H9 (cell line): Measurements from ENCODE around the gene AKR1E2. TPM values are rescaled to one million over a fixed set of nuclear protein-coding genes. Genes with fewer than 3 reads are reported as not detected.

Source experiments
- DNase-seq: peaks from one replicate; pipeline ENCODE4 v3.0.0-alpha.2; 2017
- H2AFZ ChIP-seq: one replicate; pipeline ENCODE4 v1.6.1; 2013; ENCODE audit warnings: mild to moderate bottlenecking, low read length, control low read depth, moderate library complexity
- H2AK5ac ChIP-seq: 2 replicates; pipeline ENCODE4 v1.6.1; 2013; ENCODE audit warnings: low read length, control low read depth, mixed read lengths; ENCODE audit not compliant: insufficient read length
- H2BK120ac ChIP-seq: one replicate; pipeline ENCODE4 v1.6.1; 2013; ENCODE audit warnings: low read depth, mild to moderate bottlenecking, low read length, control low read depth, inconsistent platforms; ENCODE audit not compliant: poor library complexity, severe bottlenecking
- H2BK12ac ChIP-seq: 2 replicates; pipeline ENCODE4 v1.6.1; 2013; ENCODE audit warnings: low read length, control low read depth, mixed read lengths, low read depth; ENCODE audit not compliant: insufficient read length
- H2BK15ac ChIP-seq: 2 replicates; pipeline ENCODE4 v1.6.1; 2013; ENCODE audit warnings: low read depth, low read length, control low read depth
- H2BK20ac ChIP-seq: one replicate; pipeline ENCODE4 v1.6.1; 2013; ENCODE audit warnings: low read depth, mild to moderate bottlenecking, low read length, control low read depth, inconsistent platforms; ENCODE audit not compliant: poor library complexity, severe bottlenecking
- H2BK5ac ChIP-seq: 2 replicates; pipeline ENCODE4 v1.6.1; 2013; ENCODE audit warnings: low read length, control low read depth, mixed read lengths; ENCODE audit not compliant: insufficient read length
- H3K14ac ChIP-seq: 2 replicates; pipeline ENCODE4 v1.6.1; 2013; ENCODE audit warnings: low read length, control low read depth; ENCODE audit not compliant: insufficient read depth
- H3K18ac ChIP-seq: 2 replicates; pipeline ENCODE4 v1.6.1; 2013; ENCODE audit warnings: low read depth, mild to moderate bottlenecking, mixed read lengths, low read length, control low read depth; ENCODE audit not compliant: insufficient read length
- H3K23ac ChIP-seq: 2 replicates; pipeline ENCODE4 v1.6.1; 2013; ENCODE audit warnings: low read length, control low read depth, mixed read lengths, low read depth; ENCODE audit not compliant: insufficient read length
- H3K23me2 ChIP-seq: 2 replicates; pipeline ENCODE4 v1.6.1; 2013; ENCODE audit warnings: low read depth, mild to moderate bottlenecking, mixed read lengths, low read length, control low read depth; ENCODE audit not compliant: insufficient read length, poor library complexity, severe bottlenecking
- H3K27ac ChIP-seq: 2 replicates; pipeline ENCODE4 v1.5.1; 2013; ENCODE audit warnings: low read length, control low read depth, mixed read lengths, low read depth; ENCODE audit not compliant: insufficient read length
- H3K27me3 ChIP-seq: 2 replicates; pipeline ENCODE4 v1.6.1; 2013; ENCODE audit warnings: low read length, control low read depth, inconsistent platforms; ENCODE audit not compliant: insufficient read depth
- H3K4ac ChIP-seq: 2 replicates; pipeline ENCODE4 v1.6.1; 2013; ENCODE audit warnings: low read depth, mild to moderate bottlenecking, control low read depth, inconsistent platforms, low read length, moderate library complexity
- H3K4me1 ChIP-seq: 2 replicates; pipeline ENCODE4 v1.6.1; 2013; ENCODE audit warnings: low read length, control low read depth, inconsistent platforms; ENCODE audit not compliant: insufficient read depth
- H3K4me2 ChIP-seq: 2 replicates; pipeline ENCODE4 v1.6.1; 2013; ENCODE audit warnings: low read length, control low read depth, mixed read lengths; ENCODE audit not compliant: insufficient read length, insufficient read depth
- H3K56ac ChIP-seq: 2 replicates; pipeline ENCODE4 v1.6.1; 2013; ENCODE audit warnings: low read depth, mild to moderate bottlenecking, mixed read lengths, low read length, control low read depth; ENCODE audit not compliant: insufficient read length
- H3K79me1 ChIP-seq: 2 replicates; pipeline ENCODE4 v1.6.1; 2013; ENCODE audit warnings: low read depth, mild to moderate bottlenecking, moderate library complexity, low read length, control low read depth, inconsistent platforms; ENCODE audit not compliant: insufficient read depth, poor library complexity, severe bottlenecking
- H3K79me2 ChIP-seq: 2 replicates; pipeline ENCODE4 v1.6.1; 2013; ENCODE audit warnings: low read length, control low read depth, inconsistent platforms; ENCODE audit not compliant: insufficient read depth
- H3K9ac ChIP-seq: 2 replicates; pipeline ENCODE4 v1.6.1; 2013; ENCODE audit warnings: low read length, control low read depth, mixed read lengths; ENCODE audit not compliant: insufficient read length; ENCODE audit errors: extremely low read depth
- H3K9me3 ChIP-seq: one replicate; pipeline ENCODE4 v1.6.1; 2013; ENCODE audit warnings: low read depth, low read length, inconsistent platforms; ENCODE audit not compliant: control insufficient read depth
- H3T11ph ChIP-seq: one replicate; pipeline ENCODE4 v1.6.1; 2013; ENCODE audit warnings: mild to moderate bottlenecking, low read length, control low read depth, inconsistent platforms
- H4K20me1 ChIP-seq: one replicate; pipeline ENCODE4 v1.6.1; 2013; ENCODE audit not compliant: control insufficient read depth, insufficient read length, insufficient read depth
- H4K5ac ChIP-seq: 2 replicates; pipeline ENCODE4 v1.6.1; 2013; ENCODE audit warnings: low read depth, mild to moderate bottlenecking, mixed read lengths, low read length, control low read depth; ENCODE audit not compliant: insufficient read length
- H4K8ac ChIP-seq: replicated peaks from 2 replicates; pipeline ENCODE4 v1.6.1; 2013; ENCODE audit warnings: low read length, control low read depth, mixed read lengths, low read depth; ENCODE audit not compliant: insufficient read length
- H4K91ac ChIP-seq: 2 replicates; pipeline ENCODE4 v1.6.1; 2013; ENCODE audit warnings: low read depth, mild to moderate bottlenecking, moderate library complexity, mixed read lengths, low read length, control low read depth; ENCODE audit not compliant: insufficient read length
- H3K27ac Mint-ChIP-seq, 3 experiments: 2 replicates in 2 of 3; 3 replicates in 1 of 3; pipeline ENCODE4 v1.8.0; 2020 to 2021; ENCODE audit warnings: mixed read lengths in 3 of 3, mild to moderate bottlenecking in 1 of 3, moderate library complexity in 1 of 3
- H3K27me3 Mint-ChIP-seq: 2 replicates; pipeline ENCODE4 v1.8.0; 2021; ENCODE audit warnings: low read depth, mild to moderate bottlenecking, moderate library complexity, mixed read lengths
- H3K36me3 Mint-ChIP-seq, 3 experiments: 2 replicates in 2 of 3; 3 replicates in 1 of 3; pipeline ENCODE4 v1.8.0; 2020 to 2021; ENCODE audit warnings: low read depth in 3 of 3, mixed read lengths in 3 of 3; ENCODE audit not compliant: insufficient read depth in 1 of 3
- H3K4me1 Mint-ChIP-seq, 2 experiments: 2 replicates each; pipeline ENCODE4 v1.8.0; 2020; ENCODE audit warnings: mixed read lengths in 2 of 2
- H3K4me3 Mint-ChIP-seq, 2 experiments: 2 replicates in 1 of 2; 3 replicates in 1 of 2; pipeline ENCODE4 v1.8.0; 2020 to 2021; ENCODE audit warnings: mild to moderate bottlenecking in 2 of 2, mixed read lengths in 2 of 2, moderate library complexity in 1 of 2
- H3K9me3 Mint-ChIP-seq, 2 experiments: 2 replicates in 1 of 2; 3 replicates in 1 of 2; pipeline ENCODE4 v1.8.0; 2020; ENCODE audit warnings: mild to moderate bottlenecking in 2 of 2, mixed read lengths in 2 of 2, moderate library complexity in 1 of 2
- WGBS: extraction: QIAGEN DNeasy Blood & Tissue Kit; methylation state at CpG from one replicate; pipeline ENCODE4 v1.1.7; 2013; ENCODE audit warnings: missing lambda C conversion rate, low lambda C conversion rate, mixed read lengths; ENCODE audit not compliant: insufficient read length; ENCODE audit errors: extremely low coverage; 5-methylcytosine and 5-hydroxymethylcytosine counted together
- total RNA-seq: library from RNA; stranded (reverse); gene quantifications from 2 replicates; pipeline ENCODE4 v1.2.1, GENCODE V29; 2021
- TF ChIP-seq, protein P1 (sequence below): fragments of 200-600 bp; sonication (generic); conservative IDR thresholded peaks from 3 replicates; pipeline ENCODE4 v1.8.0; 2021; ENCODE audit warnings: antibody characterized with exemption, mild to moderate bottlenecking

AKR1E2 gene
- total RNA-seq, 1 experiment from 2014 or later = 2.2 TPM

DNA sequence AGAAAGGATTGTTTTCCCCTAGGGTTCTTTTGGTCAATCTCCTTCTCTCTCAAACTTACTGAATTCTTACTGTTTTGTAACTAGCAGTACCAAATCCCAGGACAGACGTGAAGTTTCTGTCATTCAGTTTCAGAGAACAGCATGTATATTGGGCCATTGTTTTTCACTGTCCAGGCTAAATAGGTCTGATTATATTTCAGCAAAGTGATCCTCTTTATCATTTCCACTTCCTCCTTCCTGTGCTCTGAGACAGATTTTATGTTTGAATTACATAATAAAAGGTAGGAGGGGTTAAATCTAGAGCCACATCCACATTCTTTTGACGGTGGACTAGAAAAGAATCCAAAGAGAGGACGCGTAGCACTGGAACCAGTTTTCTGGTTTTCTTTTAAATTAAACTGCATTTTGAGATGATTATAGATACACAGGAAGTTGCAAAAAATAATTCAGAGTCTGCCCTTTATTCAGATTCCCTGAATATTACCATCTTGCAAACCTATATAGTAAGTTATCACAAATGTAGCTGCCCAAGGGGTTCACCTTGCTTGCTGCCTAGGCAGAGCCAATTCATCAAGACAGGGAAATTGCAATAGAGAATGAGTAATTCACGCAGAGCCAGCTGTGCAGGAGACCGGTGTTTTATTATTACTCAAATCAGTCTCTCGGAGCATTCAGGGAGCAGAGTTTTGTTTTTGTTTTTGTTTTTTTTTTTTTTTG is 40.1 kb downstream of the AKR1E2 start:
- no peak overlapping the region for H2BK5ac ChIP-seq

More for the DNA sequence above, 40.1 kb downstream of the AKR1E2 start:
- Histone ChIP-seq H2AFZ (no peak overlapping the region), H2BK15ac (no peak overlapping the region), H3K4me1 (no peaks in the 10 kb centered on the region), H3T11ph (no peak overlapping the region), H3K27me3 (no peaks in the 10 kb centered on the region), H3K27ac (no peak overlapping the region), H4K91ac (no peak overlapping the region), H3K23me2 (no peaks in the 10 kb centered on the region), H2BK12ac (no peak overlapping the region), H3K14ac (no peak overlapping the region), H3K4me2 (no peak overlapping the region), H3K79me2 (no peaks in the 10 kb centered on the region), H3K4ac (no peak overlapping the region), H3K79me1 (no peaks in the 10 kb centered on the region), H4K8ac (no peak overlapping the region), H2BK20ac (no peak overlapping the region), H3K9ac (no peak overlapping the region), H4K5ac (no peak overlapping the region), H2AK5ac (no peak overlapping the region), H3K18ac (no peak overlapping the region), H3K9me3 (no peaks in the 10 kb centered on the region), H2BK120ac (no peak overlapping the region), H3K23ac (no peak overlapping the region), H4K20me1 (no peaks in the 10 kb centered on the region), H3K56ac (no peak overlapping the region)
- Mint-ChIP-seq H3K27me3 (no peaks in the 10 kb centered on the region), H3K4me1 (peaks cover 5% of the 10 kb centered on the region in 2 experiments), H3K27ac (no peak overlapping the region), H3K36me3 (no peaks in the 10 kb centered on the region), H3K4me3 (no peak overlapping the region), H3K9me3 (peaks cover 3 to 41% of the 10 kb centered on the region in 2 experiments; a peak in 4 of 5 replicates)
- TF ChIP-seq, protein P1, sequence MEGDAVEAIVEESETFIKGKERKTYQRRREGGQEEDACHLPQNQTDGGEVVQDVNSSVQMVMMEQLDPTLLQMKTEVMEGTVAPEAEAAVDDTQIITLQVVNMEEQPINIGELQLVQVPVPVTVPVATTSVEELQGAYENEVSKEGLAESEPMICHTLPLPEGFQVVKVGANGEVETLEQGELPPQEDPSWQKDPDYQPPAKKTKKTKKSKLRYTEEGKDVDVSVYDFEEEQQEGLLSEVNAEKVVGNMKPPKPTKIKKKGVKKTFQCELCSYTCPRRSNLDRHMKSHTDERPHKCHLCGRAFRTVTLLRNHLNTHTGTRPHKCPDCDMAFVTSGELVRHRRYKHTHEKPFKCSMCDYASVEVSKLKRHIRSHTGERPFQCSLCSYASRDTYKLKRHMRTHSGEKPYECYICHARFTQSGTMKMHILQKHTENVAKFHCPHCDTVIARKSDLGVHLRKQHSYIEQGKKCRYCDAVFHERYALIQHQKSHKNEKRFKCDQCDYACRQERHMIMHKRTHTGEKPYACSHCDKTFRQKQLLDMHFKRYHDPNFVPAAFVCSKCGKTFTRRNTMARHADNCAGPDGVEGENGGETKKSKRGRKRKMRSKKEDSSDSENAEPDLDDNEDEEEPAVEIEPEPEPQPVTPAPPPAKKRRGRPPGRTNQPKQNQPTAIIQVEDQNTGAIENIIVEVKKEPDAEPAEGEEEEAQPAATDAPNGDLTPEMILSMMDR = no peak
- no peak for DNase-seq
- no CpG with 5 or more reads among the region's 7 CpGs for whole genome bisulfite sequencing
